H54 (cell line): ENCODE measurements around the gene TTC19.

Source experiments
- DNase-seq: peaks from one replicate; pipeline ENCODE4 v3.0.0; 2011; ENCODE audit warnings: low spot score, mixed read lengths; ENCODE audit not compliant: insufficient read length
- FAIRE-seq: peaks from 3 replicates; lab custom pipeline; 2011; peaks lifted over from hg19 to GRCh38; lab: Jason Lieb, UNC
- POLR2A ChIP-seq: IDR thresholded peaks from 2 replicates; pipeline ENCODE4 v1.6.1; 2011; ENCODE audit warnings: low read depth, mild to moderate bottlenecking, low read length

Gene TTC19

GRCh38 chr17:15996322-15996721 is 3.3 kb upstream of the TTC19 start:
- TF ChIP-seq POLR2A, result no peak
- FAIRE-seq (no peak), DNase-seq (no peak)

DNA sequence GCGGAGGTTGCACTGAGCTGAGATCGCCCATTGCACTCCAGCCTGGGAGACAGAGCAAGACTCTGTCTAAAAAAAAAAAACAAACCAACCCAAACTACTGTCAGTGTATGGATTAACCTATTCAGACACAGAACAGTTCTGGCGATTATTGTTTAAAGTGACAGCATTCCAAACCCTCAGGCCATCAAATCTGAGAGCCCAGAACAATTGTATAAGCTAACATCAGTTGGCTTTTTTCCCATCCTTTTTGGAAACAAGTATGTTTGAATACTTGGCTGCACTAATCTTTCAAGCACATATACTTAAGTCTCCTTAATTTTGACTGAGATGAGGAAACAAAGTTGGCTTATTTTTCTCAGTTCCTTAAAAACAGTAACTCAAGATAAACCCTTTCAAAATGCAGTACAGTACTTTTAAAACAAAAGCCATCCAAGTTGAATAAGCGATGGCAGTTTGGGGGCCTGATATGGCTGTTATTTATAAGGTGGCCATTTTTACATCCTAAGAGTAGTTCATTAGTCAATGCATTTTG is 1.5 kb upstream of the TTC19 start:
- FAIRE-seq, result no peak
- DNase-seq, result no peak
- TF ChIP-seq POLR2A, result no peak

- no peak for FAIRE-seq
- peak; percentile 31 for DNase-seq
- no peak for TF ChIP-seq POLR2A
Observed at GRCh38 chr17:15999974-16000827, 577 bp downstream of the TTC19 start.

DNA sequence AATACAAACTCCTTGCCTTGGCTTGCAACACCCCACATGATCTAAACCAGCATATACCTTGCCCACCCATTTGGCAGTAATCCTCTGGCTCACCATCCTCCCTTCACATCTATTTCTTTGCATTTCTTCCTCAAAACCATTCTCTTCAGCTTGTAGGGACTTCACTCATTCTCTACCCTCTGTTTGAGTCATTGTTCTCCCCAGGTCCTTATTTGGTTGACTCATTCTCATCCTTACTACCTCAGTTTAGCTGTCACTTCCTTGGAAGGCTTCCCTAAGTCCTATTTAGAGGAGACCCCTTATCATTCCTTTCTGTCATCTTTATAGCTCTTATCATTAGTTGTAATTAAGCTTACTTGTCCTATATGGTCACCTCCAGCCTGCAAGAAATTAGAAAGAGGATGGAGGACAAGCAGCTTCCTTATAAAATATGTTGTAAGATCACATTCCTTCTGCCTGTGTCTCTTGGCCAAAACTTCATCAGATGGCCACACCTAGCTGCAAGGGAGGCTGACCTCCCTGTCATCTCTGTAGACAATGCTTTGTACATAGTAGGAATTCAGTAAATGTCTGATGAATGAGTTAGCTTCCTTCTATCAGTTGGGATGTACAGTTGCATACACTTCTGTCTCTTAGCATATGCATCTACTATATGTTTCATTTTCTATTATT is 1.7 kb downstream of the TTC19 start:
- FAIRE-seq (no peak), DNase-seq (no peak)
- TF ChIP-seq POLR2A, result no peak

- no peak for FAIRE-seq
- TF ChIP-seq POLR2A, result no peak
- no peak for DNase-seq
Observed at GRCh38 chr17:16002708-16003260, 3.2 kb downstream of the TTC19 start.

DNA sequence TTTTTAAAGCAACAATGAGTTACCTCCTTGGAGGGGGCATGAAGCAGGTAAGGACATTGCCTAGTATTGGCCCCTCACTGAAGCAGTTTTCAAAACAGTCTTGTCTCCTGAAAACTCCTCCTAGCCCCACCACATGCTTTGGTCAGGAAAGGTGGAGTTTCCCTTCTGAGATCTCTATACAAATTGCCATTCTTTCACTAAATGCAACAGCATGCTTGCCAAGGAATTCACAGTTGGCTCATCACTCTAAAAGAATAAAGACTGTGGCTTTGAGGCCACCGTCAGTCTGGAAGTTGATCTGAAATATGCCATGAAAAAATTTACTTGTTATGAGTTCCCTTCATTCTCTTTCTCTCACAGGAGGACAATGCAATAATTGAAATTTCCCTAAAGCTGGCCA is 4.2 kb downstream of the TTC19 start:
- FAIRE-seq (no peak), DNase-seq (no peak)
- no peak for TF ChIP-seq POLR2A

DNA sequence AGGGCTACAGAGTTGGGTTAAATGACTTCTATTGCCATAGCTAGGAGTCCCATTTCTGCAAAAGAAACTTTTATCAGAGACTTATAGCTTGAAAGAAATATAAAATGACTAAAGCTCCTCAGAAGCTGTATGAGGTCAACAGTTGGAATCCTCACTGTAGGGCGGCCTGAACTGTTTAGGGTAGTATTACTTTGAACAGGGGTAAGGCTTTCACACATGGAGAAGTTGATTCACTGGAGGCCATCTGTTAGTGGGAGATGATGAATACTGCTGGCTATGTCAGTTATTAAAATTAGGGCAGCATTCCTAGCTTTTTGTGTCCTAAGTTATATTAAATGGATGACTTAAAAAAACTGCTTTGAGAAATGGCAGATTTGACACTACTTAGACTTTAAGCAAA is 6.0 kb downstream of the TTC19 start:
- FAIRE-seq, result no peak

GRCh38 chr17:16007439-16007838 is 7.8 kb downstream of the TTC19 start:
- DNase-seq (no peak), FAIRE-seq (no peak)
- no peak for TF ChIP-seq POLR2A

More for the DNA sequence above, 6.0 kb downstream of the TTC19 start:
- no peak for DNase-seq
- no peak for TF ChIP-seq POLR2A

- no peak for TF ChIP-seq POLR2A
- FAIRE-seq (peak; percentile 99), DNase-seq (no peak)
Observed at GRCh38 chr17:16013943-16014407, 14.4 kb downstream of the TTC19 start.

- DNase-seq, result no peak
- no peak for FAIRE-seq
- TF ChIP-seq POLR2A, result no peak
Observed at GRCh38 chr17:16019347-16019746, 19.7 kb downstream of the TTC19 start.

DNA sequence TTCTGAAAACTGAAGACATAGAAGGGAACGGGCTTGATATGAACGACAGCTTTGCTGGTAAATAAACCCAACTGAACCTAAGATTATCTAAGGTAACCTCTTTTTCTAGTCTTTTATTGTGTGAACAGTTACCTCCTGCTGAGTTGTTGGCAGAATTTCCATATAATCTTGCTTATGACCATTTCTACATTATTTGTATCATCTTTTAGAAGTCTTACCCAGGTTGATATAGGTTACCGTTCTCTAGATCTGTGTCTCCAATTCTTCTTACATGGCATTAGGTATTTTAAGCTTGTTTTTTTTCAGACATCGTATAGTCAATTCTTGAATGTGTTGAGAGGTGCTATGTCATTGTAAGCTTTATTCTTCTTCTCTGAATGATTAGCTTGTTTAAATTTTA is 24.3 kb downstream of the TTC19 start:
- no peak for TF ChIP-seq POLR2A
- DNase-seq (no peak), FAIRE-seq (no peak)

DNA sequence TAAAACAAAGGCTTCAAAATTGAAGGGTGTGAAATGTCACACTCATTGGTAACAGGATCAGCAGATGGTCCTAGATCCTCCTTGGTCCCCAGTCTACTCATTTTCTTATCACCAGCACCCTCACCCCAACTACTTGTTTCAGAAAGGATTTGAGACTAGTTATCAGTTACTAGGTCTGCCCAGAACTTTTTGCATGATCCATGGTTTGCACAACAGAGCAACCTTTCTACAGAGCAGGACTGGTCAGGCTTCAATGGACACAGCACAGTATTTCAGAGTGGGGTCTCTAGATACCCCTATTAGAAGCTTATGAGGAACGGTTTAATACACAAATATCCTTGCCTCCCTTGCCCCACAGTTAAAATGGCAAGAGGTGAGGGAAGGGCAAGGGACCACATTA is 25.6 kb downstream of the TTC19 start:
- TF ChIP-seq POLR2A, result no peak
- DNase-seq, result no peak
- FAIRE-seq, result no peak

- peak; percentile 57 for FAIRE-seq
- no peak for DNase-seq
Observed at GRCh38 chr17:16026895-16027294, 27.3 kb downstream of the TTC19 start.

More at GRCh38 chr17:16026895-16027294, 27.3 kb downstream of the TTC19 start:
- TF ChIP-seq POLR2A, result no peak
